ENCODE data around the gene CDC42EP5. TPM values are rescaled to one million over a fixed set of nuclear protein-coding genes. Genes with fewer than 3 reads are reported as not detected.

The CDC42EP5 gene
- total and polyA plus RNA-seq, 5 donors from 2014 or later: not detected

DNA sequence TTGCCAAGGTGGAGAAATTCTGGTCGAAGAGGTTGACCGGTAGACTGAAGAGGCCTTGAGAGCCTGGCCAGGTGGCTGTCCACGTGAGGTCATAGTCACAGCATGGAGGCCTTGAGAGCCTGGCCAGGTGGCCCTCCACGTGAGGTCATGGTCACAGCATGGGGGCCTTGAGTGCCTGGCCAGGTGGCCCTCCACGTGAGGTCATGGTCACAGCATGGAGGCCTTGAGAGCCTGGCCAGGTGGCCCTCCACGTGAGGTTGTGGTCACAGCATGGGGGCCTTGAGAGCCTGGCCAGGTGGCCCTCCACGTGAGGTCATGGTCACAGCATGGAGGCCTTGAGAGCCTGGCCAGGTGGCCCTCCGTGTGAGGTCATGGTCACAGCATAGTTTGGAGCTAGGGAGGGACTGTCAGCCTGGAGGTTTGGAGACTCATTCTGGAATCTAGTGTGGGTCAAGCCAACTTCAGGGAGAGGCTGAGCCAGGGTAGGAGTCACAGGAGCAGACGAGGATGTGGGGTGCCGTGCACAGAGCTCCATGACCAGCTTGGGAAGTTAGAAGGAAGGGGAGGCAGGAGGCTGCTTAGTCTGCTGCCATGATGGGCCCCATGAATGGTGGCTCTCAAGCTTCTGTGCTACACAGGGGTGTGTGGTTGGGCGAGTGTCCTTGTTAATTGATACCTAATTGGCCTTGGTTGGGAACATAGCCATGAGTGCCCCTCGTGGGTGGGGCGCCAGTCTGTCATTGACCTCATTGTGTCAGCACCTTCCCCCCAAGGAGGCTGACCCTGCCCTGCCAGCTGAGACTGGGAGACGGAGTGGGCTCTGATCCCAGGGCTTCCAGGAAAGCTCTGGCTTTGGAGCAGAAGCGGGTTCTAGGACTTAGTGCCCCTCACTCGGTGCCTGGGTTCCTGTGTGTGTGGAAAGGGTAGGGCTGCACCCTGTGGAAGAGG lies 13.5 kb downstream of the CDC42EP5 start:
- no peak overlapping the region for H3K27ac ChIP-seq (ENCODE audit: insufficient read depth, low read length, poor library complexity, severe bottlenecking)
- DNase-seq (no peak), ATAC-seq (ENCODE audit: low read depth in 2 of 2) (no peak)
- Mint-ChIP-seq H3K4me1 (peaks cover 0 to 44% (median 21%) of the 10 kb centered on the region in 4 donors), H3K9me3 (peaks cover 0 to 1% (median 0%) of the 10 kb centered on the region in 7 donors), H3K36me3 (peaks cover 21% of the 10 kb centered on the region), H3K27ac (peak overlapping the region in 2 of 3 donors; percentile 36 to 83), H3K27me3 (peaks cover 9% of the 10 kb centered on the region), H3K4me3 (peak overlapping the region in 3 of 4 donors; percentile 55 to 80 (median 79))
- H3K9me3 ChIP-seq (ENCODE audit: control insufficient read depth in 2 of 2, low read length in 2 of 2): no peaks in the 10 kb centered on the region
- peaks cover 64% of the 10 kb centered on the region for H3K36me3 ChIP-seq (ENCODE audit: control insufficient read depth, insufficient read depth, low read length)
- no peak overlapping the region for H3K4me3 ChIP-seq (ENCODE audit: low read depth, low read length)
- no peaks in the 10 kb centered on the region for H3K27me3 ChIP-seq (ENCODE audit: control insufficient read depth, insufficient read depth, low read length)
- H3K4me1 ChIP-seq (ENCODE audit: control insufficient read depth, insufficient read depth, low read length, poor library complexity, severe bottlenecking): peaks cover 27% of the 10 kb centered on the region

DNA sequence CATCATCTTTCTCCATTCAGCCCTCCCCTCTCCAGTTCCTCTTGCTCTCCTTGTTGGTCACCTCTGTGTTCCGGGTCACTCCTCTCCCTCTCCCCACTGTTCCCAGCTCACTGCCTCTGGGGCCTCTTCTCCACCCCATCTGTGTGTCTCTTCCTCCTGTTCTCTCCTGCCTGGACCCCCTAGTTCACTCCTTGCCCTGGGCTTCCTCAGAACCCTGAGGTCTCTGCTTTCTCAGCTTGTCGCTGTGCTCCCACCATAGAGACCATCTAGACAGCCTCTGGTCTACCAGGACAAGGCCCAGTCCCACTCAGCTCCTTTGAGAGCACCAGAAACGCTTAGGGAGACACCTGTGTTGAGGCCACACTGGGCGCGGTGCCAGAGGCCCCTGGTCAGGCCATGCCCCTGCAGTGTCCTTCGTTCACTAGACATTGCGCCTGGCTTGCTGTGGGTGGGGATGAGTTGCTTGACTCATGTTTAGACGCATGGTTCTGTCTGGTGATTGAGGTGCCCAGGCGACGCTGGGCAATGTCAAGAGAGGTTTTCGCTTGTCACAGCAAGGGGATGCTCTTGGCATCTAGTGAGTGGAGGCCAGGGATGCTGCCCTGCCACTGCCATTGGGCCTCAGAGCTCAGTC lies 14.3 kb downstream of the CDC42EP5 start:
- Histone ChIP-seq H3K9me3 (ENCODE audit: control insufficient read depth in 2 of 2, low read length in 2 of 2) (no peaks in the 10 kb centered on the region), H3K27ac (ENCODE audit: insufficient read depth, low read length, poor library complexity, severe bottlenecking) (no peak overlapping the region), H3K36me3 (ENCODE audit: control insufficient read depth, insufficient read depth, low read length) (peaks cover 72% of the 10 kb centered on the region), H3K4me1 (ENCODE audit: control insufficient read depth, insufficient read depth, low read length, poor library complexity, severe bottlenecking) (peaks cover 19% of the 10 kb centered on the region), H3K4me3 (ENCODE audit: low read depth, low read length) (no peak overlapping the region), H3K27me3 (ENCODE audit: control insufficient read depth, insufficient read depth, low read length) (no peaks in the 10 kb centered on the region)
- Mint-ChIP-seq H3K27ac (no peak overlapping the region), H3K27me3 (peaks cover 3% of the 10 kb centered on the region), H3K36me3 (peaks cover 24% of the 10 kb centered on the region), H3K4me3 (peak overlapping the region; percentile 39 to 80 (median 62)), H3K4me1 (peaks cover 0 to 37% (median 18%) of the 10 kb centered on the region in 4 donors), H3K9me3 (peaks cover 0 to 1% (median 0%) of the 10 kb centered on the region in 7 donors)
- ATAC-seq (ENCODE audit: low read depth in 2 of 2) (no peak), DNase-seq (no peak)

- DNase-seq: no peak
- H3K36me3 ChIP-seq (ENCODE audit: control insufficient read depth, insufficient read depth, low read length): peaks cover 79% of the 10 kb centered on the region
- Mint-ChIP-seq H3K4me1 (peaks cover 4 to 42% (median 19%) of the 10 kb centered on the region in 4 donors), H3K9me3 (peaks cover 0 to 1% (median 0%) of the 10 kb centered on the region in 7 donors), H3K36me3 (peaks cover 31% of the 10 kb centered on the region), H3K27ac (no peak overlapping the region), H3K27me3 (no peaks in the 10 kb centered on the region), H3K4me3 (peak overlapping the region in 2 of 4 donors; percentile 50 to 73)
- H3K4me1 ChIP-seq (ENCODE audit: control insufficient read depth, insufficient read depth, low read length, poor library complexity, severe bottlenecking): peaks cover 12% of the 10 kb centered on the region
- no peak overlapping the region for H3K27ac ChIP-seq (ENCODE audit: insufficient read depth, low read length, poor library complexity, severe bottlenecking)
- H3K4me3 ChIP-seq (ENCODE audit: low read depth, low read length): no peak overlapping the region
- no peak for ATAC-seq (ENCODE audit: low read depth in 2 of 2)
- no peaks in the 10 kb centered on the region for H3K27me3 ChIP-seq (ENCODE audit: control insufficient read depth, insufficient read depth, low read length)
- no peaks in the 10 kb centered on the region for H3K9me3 ChIP-seq (ENCODE audit: control insufficient read depth in 2 of 2, low read length in 2 of 2)
These were observed 15.1 kb downstream of the CDC42EP5 start for GRCh38 chr19:54457773-54458647.

- ATAC-seq (ENCODE audit: low read depth in 2 of 2) (no peak), DNase-seq (no peak)
- peaks cover 0 to 1% (median 0%) of the 10 kb centered on the region in 7 donors for H3K9me3 Mint-ChIP-seq
- H3K27ac ChIP-seq (ENCODE audit: insufficient read depth, low read length, poor library complexity, severe bottlenecking): no peak overlapping the region
- peak overlapping the region in 2 of 4 donors; percentile 48 to 73 for H3K4me3 Mint-ChIP-seq
- peaks cover 9% of the 10 kb centered on the region for H3K4me1 ChIP-seq (ENCODE audit: control insufficient read depth, insufficient read depth, low read length, poor library complexity, severe bottlenecking)
- H3K36me3 Mint-ChIP-seq: peaks cover 32% of the 10 kb centered on the region
- no peak overlapping the region for H3K4me3 ChIP-seq (ENCODE audit: low read depth, low read length)
- no peaks in the 10 kb centered on the region for H3K9me3 ChIP-seq (ENCODE audit: control insufficient read depth in 2 of 2, low read length in 2 of 2)
- no peaks in the 10 kb centered on the region for H3K27me3 ChIP-seq (ENCODE audit: control insufficient read depth, insufficient read depth, low read length)
- peaks cover 5 to 48% (median 23%) of the 10 kb centered on the region in 4 donors for H3K4me1 Mint-ChIP-seq
- peak overlapping the region in 1 of 3 donors; percentile 14 for H3K27ac Mint-ChIP-seq
- H3K36me3 ChIP-seq (ENCODE audit: control insufficient read depth, insufficient read depth, low read length): peaks cover 90% of the 10 kb centered on the region
- H3K27me3 Mint-ChIP-seq: no peaks in the 10 kb centered on the region
These were observed 16.4 kb downstream of the CDC42EP5 start for GRCh38 chr19:54456423-54457373.

DNA sequence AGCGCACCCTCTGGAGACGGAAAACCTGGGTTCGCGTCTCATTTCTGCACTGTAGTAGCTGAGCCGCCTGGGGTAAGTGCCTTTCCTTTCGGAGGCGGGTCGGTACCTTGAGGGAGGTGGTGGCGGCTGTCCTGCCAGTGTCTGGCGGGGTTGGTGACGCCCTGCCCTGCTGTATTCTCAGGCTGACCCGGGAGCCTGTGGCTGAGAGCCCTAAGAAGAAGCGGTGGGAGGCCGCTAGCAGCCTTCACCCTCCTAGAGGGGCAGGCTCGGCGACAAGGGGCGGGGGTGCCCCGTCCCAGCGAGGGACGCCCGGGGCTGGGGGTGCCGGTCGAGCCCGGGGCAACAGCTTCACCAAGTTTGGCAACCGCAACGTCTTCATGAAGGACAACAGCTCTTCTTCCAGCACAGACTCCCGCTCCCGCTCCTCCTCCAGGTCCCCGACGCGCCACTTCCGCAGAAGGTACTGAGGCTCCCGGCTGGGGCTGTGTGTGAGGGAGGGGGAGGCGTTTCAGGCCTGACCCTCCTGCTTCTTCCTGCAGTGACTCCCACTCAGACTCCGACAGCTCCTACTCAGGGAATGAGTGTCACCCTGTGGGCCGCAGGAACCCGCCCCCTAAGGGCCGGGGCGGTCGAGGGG lies 17.2 kb downstream of the CDC42EP5 start:
- no peak overlapping the region for H3K27ac ChIP-seq (ENCODE audit: insufficient read depth, low read length, poor library complexity, severe bottlenecking)
- peaks cover 36% of the 10 kb centered on the region for H3K36me3 Mint-ChIP-seq
- peak overlapping the region in 1 of 3 donors; percentile 14 for H3K27ac Mint-ChIP-seq
- no peak for ATAC-seq (ENCODE audit: low read depth in 2 of 2)
- H3K4me3 ChIP-seq (ENCODE audit: low read depth, low read length): no peak overlapping the region
- peaks cover 94% of the 10 kb centered on the region for H3K36me3 ChIP-seq (ENCODE audit: control insufficient read depth, insufficient read depth, low read length)
- peaks cover 17% of the 10 kb centered on the region for H3K4me1 ChIP-seq (ENCODE audit: control insufficient read depth, insufficient read depth, low read length, poor library complexity, severe bottlenecking)
- peaks cover 5 to 52% (median 28%) of the 10 kb centered on the region in 4 donors for H3K4me1 Mint-ChIP-seq
- H3K4me3 Mint-ChIP-seq: peak overlapping the region in 2 of 4 donors; percentile 48 to 52
- DNase-seq: no peak
- no peaks in the 10 kb centered on the region for H3K9me3 ChIP-seq (ENCODE audit: control insufficient read depth in 2 of 2, low read length in 2 of 2)
- peaks cover 0 to 1% (median 0%) of the 10 kb centered on the region in 7 donors for H3K9me3 Mint-ChIP-seq
- H3K27me3 ChIP-seq (ENCODE audit: control insufficient read depth, insufficient read depth, low read length): no peaks in the 10 kb centered on the region
- no peaks in the 10 kb centered on the region for H3K27me3 Mint-ChIP-seq

GRCh38 chr19:54454781-54455675 lies 18.1 kb downstream of the CDC42EP5 start:
- Mint-ChIP-seq H3K36me3 (peaks cover 38% of the 10 kb centered on the region), H3K27me3 (no peaks in the 10 kb centered on the region), H3K4me1 (peaks cover 5 to 59% (median 35%) of the 10 kb centered on the region in 4 donors), H3K9me3 (peaks cover 0 to 1% (median 0%) of the 10 kb centered on the region in 7 donors), H3K27ac (no peak overlapping the region), H3K4me3 (peak overlapping the region in 1 of 4 donors; percentile 86)
- Histone ChIP-seq H3K27ac (ENCODE audit: insufficient read depth, low read length, poor library complexity, severe bottlenecking) (no peak overlapping the region), H3K4me3 (ENCODE audit: low read depth, low read length) (no peak overlapping the region), H3K9me3 (ENCODE audit: control insufficient read depth in 2 of 2, low read length in 2 of 2) (no peaks in the 10 kb centered on the region), H3K4me1 (ENCODE audit: control insufficient read depth, insufficient read depth, low read length, poor library complexity, severe bottlenecking) (peaks cover 26% of the 10 kb centered on the region), H3K27me3 (ENCODE audit: control insufficient read depth, insufficient read depth, low read length) (no peaks in the 10 kb centered on the region), H3K36me3 (ENCODE audit: control insufficient read depth, insufficient read depth, low read length) (peaks cover 92% of the 10 kb centered on the region)
- ATAC-seq (ENCODE audit: low read depth in 2 of 2): no peak
- DNase-seq: no peak
